HUDEP-2 (cell line): Measurements from ENCODE around the gene INTS6L.
"Not testable (repeated sequence)": the region's sequence is repeated elsewhere in the genome, so short reads cannot be mapped to it uniquely, and the experiment has no call there.

Source experiments
- DNase-seq, 76 experiments: peaks; one replicate each; lab custom pipeline; 2025; ENCODE audit not compliant: unreplicated experiment in 76 of 76; lab: John Stamatoyannopoulos, UW

Gene INTS6L

DNA sequence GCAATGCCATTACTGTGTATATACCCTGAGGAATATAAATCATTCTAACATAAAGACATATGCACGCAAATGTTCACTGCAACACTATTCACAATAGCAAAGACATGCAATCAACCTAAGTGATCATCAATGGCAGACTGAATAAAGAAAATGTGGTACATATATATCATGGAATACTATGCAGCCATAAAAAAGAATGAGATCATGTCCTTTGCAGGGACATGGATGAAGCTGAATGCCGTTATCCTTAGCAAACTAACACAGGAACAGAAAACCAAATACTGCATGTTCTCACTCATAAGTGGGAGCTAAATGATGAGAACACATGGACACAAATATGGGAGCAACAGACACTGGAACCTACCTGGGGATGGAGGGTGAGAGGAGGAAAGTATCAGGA is 73.6 kb downstream of the INTS6L start:
- DNase-seq: not testable (repeated sequence)

DNA sequence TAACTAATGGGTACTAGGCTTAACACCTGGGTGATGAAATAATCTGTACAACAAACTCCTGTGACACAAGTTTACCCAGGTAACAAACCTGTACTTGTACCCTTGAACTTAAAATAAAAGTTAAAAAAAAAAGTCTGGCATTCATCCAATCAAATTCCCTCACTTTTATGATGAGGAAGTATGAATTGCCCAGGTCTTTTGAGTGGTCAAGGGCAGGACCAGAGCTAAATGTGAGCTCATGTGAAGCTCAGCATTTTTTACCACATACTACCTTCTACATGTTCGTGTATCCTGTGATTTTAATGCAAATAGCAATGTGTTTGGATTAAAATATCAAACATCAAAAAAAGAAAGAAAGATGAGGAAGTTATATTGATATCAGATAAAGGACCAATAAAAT is 74.0 kb downstream of the INTS6L start:
- not testable (repeated sequence) for DNase-seq

DNA sequence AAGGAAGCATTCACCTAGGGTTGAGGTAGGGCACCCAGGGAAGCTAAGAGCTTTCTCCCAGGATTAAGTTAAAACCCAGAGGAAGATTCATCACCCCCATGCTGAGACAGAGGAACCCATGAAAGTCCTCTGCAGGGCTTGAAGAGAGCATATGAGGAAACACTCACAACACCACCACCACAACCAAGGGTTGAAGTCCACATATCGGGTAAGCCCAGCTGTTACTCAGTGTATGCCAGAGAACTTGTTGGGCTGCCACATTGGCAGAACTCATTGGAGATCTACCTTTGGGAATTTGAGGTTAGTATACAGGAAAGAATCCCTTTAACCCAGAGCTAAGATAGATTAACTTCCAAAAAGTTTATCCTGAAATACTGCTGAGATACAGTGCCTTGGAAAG is 75.1 kb downstream of the INTS6L start:
- no peak for DNase-seq

GRCh38 chrX:135596495-135596894 is 76.0 kb downstream of the INTS6L start:
- DNase-seq: peak in 49 of 76 experiments; percentile 0 to 54 (median 14)

DNA sequence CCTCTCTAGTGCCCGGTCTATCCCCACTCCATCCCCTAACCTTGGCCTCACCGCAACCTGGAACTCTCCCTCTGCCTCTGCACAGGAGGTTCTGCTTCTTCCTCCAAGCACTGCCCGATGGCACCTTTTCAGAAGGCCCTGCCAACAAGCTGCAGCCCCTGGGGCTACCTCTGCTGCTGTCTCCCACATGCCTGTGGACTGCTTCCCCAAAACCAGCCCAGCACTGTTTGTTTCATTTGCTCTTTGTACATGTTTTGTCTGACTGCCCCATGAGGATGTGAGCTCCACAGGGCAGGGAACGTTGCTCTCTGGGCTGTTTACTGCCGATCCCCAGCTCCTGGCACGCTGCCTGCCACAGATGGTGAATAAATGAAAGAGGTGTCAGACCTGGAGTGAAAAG is 85.4 kb downstream of the INTS6L start:
- no peak for DNase-seq

DNA sequence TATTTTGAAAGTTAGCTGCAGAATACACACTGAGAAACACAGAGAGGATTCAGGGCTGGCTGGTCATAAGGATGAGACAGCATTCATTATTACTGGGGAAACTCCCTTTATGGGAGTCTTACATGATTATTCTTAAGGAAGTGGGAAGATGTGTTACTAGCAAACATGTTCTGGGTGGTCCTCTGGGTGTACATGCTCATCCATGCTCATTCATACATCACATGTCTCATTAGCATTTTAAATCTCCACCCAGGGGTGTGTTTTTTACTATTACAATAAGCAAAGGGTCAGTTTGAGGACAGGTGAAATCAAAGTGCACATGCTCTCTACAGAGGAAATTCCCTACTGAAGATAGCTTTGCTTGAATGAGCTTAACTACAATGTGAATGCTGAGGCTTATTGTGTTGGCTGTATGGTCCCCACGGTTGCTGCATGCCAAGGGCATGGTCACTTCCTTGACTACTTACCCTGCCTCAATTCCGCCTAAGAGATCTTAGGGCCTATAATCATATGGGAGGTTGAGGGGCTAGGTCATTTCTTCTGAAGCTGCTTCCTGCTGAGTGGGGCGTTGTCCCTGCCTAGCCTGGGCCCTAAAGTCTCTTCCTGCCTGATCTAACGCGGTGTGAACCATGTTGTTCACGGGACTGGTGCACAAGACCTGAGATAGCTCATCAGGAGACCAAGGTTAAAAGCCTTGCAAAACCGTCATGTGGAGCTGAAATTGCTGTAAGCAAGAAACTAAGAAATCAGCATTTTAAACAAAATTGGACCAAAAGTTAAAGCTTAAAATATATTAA is 104.1 kb downstream of the INTS6L start:
- DNase-seq: not testable (repeated sequence)

- peak in 1 of 76 experiments; percentile 0 for DNase-seq
These were observed 105.5 kb downstream of the INTS6L start for GRCh38 chrX:135625995-135626394.

DNA sequence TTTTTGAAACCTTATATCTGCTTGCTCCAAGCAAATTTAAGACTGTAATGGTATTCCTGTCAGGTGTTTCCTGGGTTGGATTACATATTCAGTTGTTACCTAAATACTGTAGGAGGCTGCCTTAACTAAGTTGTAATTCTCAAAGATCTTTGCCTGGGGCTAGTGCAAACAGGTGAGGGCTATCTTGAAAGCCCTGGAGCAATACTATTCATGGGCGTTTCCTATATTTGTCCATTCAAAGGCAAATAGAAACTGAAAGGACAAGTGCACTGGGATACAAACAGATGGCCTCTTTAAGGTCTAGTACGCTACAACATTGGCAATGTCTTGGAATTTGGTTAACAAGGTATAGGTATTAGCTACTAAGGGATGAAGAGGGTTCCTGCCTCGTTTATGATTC is 108.9 kb downstream of the INTS6L start:
- DNase-seq: no peak
